Hepatocyte (in vitro differentiated cells): ENCODE measurements around the gene C8B.

ENCODE experiments used
- EZH2 ChIP-seq: fragments of 200-600 bp; sonication (generic); IDR thresholded peaks from 2 replicates; pipeline ENCODE4 v1.6.1; 2016; ENCODE audit warnings: antibody characterized with exemption, mild to moderate bottlenecking, borderline replicate concordance
- TF ChIP-seq, protein P1 (sequence below): fragments of 200-600 bp; sonication (generic); IDR thresholded peaks from 2 replicates; pipeline ENCODE4 v1.5.1; 2016; ENCODE audit warnings: antibody characterized with exemption, mild to moderate bottlenecking; ENCODE audit not compliant: poor library complexity

GRCh38 chr1:56920591-56921001, 45.2 kb downstream of the C8B start:
- TF ChIP-seq, protein P1, sequence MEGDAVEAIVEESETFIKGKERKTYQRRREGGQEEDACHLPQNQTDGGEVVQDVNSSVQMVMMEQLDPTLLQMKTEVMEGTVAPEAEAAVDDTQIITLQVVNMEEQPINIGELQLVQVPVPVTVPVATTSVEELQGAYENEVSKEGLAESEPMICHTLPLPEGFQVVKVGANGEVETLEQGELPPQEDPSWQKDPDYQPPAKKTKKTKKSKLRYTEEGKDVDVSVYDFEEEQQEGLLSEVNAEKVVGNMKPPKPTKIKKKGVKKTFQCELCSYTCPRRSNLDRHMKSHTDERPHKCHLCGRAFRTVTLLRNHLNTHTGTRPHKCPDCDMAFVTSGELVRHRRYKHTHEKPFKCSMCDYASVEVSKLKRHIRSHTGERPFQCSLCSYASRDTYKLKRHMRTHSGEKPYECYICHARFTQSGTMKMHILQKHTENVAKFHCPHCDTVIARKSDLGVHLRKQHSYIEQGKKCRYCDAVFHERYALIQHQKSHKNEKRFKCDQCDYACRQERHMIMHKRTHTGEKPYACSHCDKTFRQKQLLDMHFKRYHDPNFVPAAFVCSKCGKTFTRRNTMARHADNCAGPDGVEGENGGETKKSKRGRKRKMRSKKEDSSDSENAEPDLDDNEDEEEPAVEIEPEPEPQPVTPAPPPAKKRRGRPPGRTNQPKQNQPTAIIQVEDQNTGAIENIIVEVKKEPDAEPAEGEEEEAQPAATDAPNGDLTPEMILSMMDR: no peak
- TF ChIP-seq EZH2: no peak
